ENCODE results near the gene SH3BP5. TPM values are rescaled to one million over a fixed set of nuclear protein-coding genes. Genes with fewer than 3 reads are reported as not detected.
A peak's percentile ranks its signal among the peaks of the same experiment; 100 is the strongest.

Gene SH3BP5
- total RNA-seq, 5 donors from 2014 or later (not counting 1 experiment from before 2014, with no cell fraction given): 25.0 to 66.7 (median 41.7) TPM

- Mint-ChIP-seq H3K4me3 (peak overlapping the region; percentile 88 to 93 (median 91)), H3K36me3 (peaks cover 2% of the 10 kb centered on the region), H3K9me3 (no peaks in the 10 kb centered on the region), H3K27ac (peak overlapping the region; percentile 92 to 93), H3K27me3 (no peaks in the 10 kb centered on the region), H3K4me1 (peaks cover 40 to 51% (median 42%) of the 10 kb centered on the region in 3 donors)
- ChIA-PET POLR2A (interaction anchor here (0.5 to 2.1 kb wide), 12 partner anchors 10 to 1061 kb away, joined by 3 to 5 read pairs (median 4); no protein-coding TSS in a partner anchor), CTCF (interaction anchor here (0.6 to 6.4 kb wide), 17 partner anchors 11 to 1058 kb away, joined by 3 to 82 read pairs (median 4); partner anchors contain the start of genes DPH3 (in 1 of the 2), OXNAD1 (in 1 of the 2), RBSN (in 1 of the 2) and SH3BP5 (in 1 of the 2))
- WGBS (ENCODE audit: insufficient coverage): under 1% methylated on average over 17 of the region's 30 CpGs
- DNase-seq (peak in 24 of 35 experiments; percentile 2 to 71 (median 14)), ATAC-seq (replicated peaks in 1 of 4) (peak in 1 of 4 experiments; percentile 9)
- H3K9me3 ChIP-seq: no peaks in the 10 kb centered on the region
- peaks cover 0 to 7% of the 10 kb centered on the region in 2 donors for H3K36me3 ChIP-seq (ENCODE audit: control insufficient read depth in 2 of 2, extremely low read depth in 1 of 2, insufficient read depth in 1 of 2, low read length in 1 of 2)
- H3K4me1 ChIP-seq (ENCODE audit: control insufficient read depth in 1 of 2, extremely low read depth in 1 of 2, insufficient read depth in 2 of 2, low read length in 2 of 2): peaks cover 19 to 20% of the 10 kb centered on the region in 2 experiments
- H3K4me3 ChIP-seq (ENCODE audit: control insufficient read depth in 1 of 2, extremely low read depth in 1 of 2, low read length in 1 of 2): peak overlapping the region; percentile 86 to 87
- no peaks in the 10 kb centered on the region for H3K27me3 ChIP-seq (replicated peaks in 1 of 2; ENCODE audit: control insufficient read depth in 2 of 2, extremely low read depth in 1 of 2, insufficient read depth in 2 of 2, low read length in 1 of 2)
- H3K27ac ChIP-seq (ENCODE audit: low read length): peak overlapping the region; percentile 71
Measured at GRCh38 chr3:15206662-15207576, 125.5 kb downstream of the SH3BP5 start.

GRCh38 chr3:15205934-15206661 lies 126.3 kb downstream of the SH3BP5 start, which contains the start of gene CAPN7:
TSS of gene CAPN7 (plus strand) at chr3:15206246. CDS start at chr3:15206496, 250 bp downstream.
- WGBS (ENCODE audit: insufficient coverage): under 1% methylated on average over 91 of the region's 92 CpGs
- Mint-ChIP-seq H3K4me3 (peak within 1 kb of the TSS; percentile 88 to 93 (median 91)), H3K36me3 (peaks cover 2% of the 10 kb centered on the region), H3K9me3 (no peaks in the 10 kb centered on the region), H3K4me1 (peaks cover 34 to 45% (median 38%) of the 10 kb centered on the region in 3 donors), H3K27me3 (no peaks in the 10 kb centered on the region), H3K27ac (peak within 1 kb of the TSS; percentile 93)
- peak within 1 kb of the TSS; percentile 86 to 87 for H3K4me3 ChIP-seq (ENCODE audit: control insufficient read depth in 1 of 2, extremely low read depth in 1 of 2, low read length in 1 of 2)
- H3K27ac ChIP-seq (ENCODE audit: low read length): peak within 1 kb of the TSS; percentile 80
- peaks cover 0 to 6% of the 10 kb centered on the region in 2 donors for H3K36me3 ChIP-seq (ENCODE audit: control insufficient read depth in 2 of 2, extremely low read depth in 1 of 2, insufficient read depth in 1 of 2, low read length in 1 of 2)
- H3K27me3 ChIP-seq (replicated peaks in 1 of 2; ENCODE audit: control insufficient read depth in 2 of 2, extremely low read depth in 1 of 2, insufficient read depth in 2 of 2, low read length in 1 of 2): no peaks in the 10 kb centered on the region
- ATAC-seq (replicated peaks in 1 of 4): peak; percentile 90 to 96 (median 93)
- CTCF ChIA-PET: interaction anchor here in 1 of 2 donors (0.8 to 6.4 kb wide), 18 partner anchors 11 to 1059 kb away, joined by 3 to 82 read pairs (median 4); partner anchors contain the start of genes DPH3, EAF1, METTL6 and OXNAD1
- H3K9me3 ChIP-seq: no peaks in the 10 kb centered on the region
- DNase-seq: peak; percentile 85 to 98 (median 91)
- POLR2A ChIA-PET: interaction anchor here (0.6 to 2.1 kb wide), 13 partner anchors 11 to 1171 kb away, joined by 3 to 5 read pairs (median 3); partner anchors contain the start of genes CCDC174 (in 1 of the 2) and RBSN (in 1 of the 2)
- H3K4me1 ChIP-seq (ENCODE audit: control insufficient read depth in 1 of 2, extremely low read depth in 1 of 2, insufficient read depth in 2 of 2, low read length in 2 of 2): peaks cover 17 to 20% of the 10 kb centered on the region in 2 experiments

GRCh38 chr3:15205482-15205933 lies 126.9 kb downstream of the SH3BP5 start:
- no CpG with 5 or more reads among the region's 3 CpGs for WGBS (ENCODE audit: insufficient coverage)
- POLR2A ChIA-PET: interaction anchor here (0.5 to 2.1 kb wide), 14 partner anchors 12 to 1172 kb away, joined by 3 to 5 read pairs (median 3); partner anchors contain the start of genes CCDC174 (in 1 of the 2) and RBSN (in 1 of the 2)
- Histone ChIP-seq H3K4me1 (ENCODE audit: control insufficient read depth in 1 of 2, extremely low read depth in 1 of 2, insufficient read depth in 2 of 2, low read length in 2 of 2) (peaks cover 17 to 20% of the 10 kb centered on the region in 2 experiments), H3K9me3 (no peaks in the 10 kb centered on the region), H3K27ac (ENCODE audit: low read length) (peak overlapping the region; percentile 80), H3K36me3 (ENCODE audit: control insufficient read depth in 2 of 2, extremely low read depth in 1 of 2, insufficient read depth in 1 of 2, low read length in 1 of 2) (peaks cover 0 to 3% of the 10 kb centered on the region in 2 donors), H3K27me3 (replicated peaks in 1 of 2; ENCODE audit: control insufficient read depth in 2 of 2, extremely low read depth in 1 of 2, insufficient read depth in 2 of 2, low read length in 1 of 2) (no peaks in the 10 kb centered on the region), H3K4me3 (ENCODE audit: control insufficient read depth in 1 of 2, extremely low read depth in 1 of 2, low read length in 1 of 2) (peak overlapping the region; percentile 68 to 87)
- Mint-ChIP-seq H3K27me3 (no peaks in the 10 kb centered on the region), H3K27ac (peak overlapping the region; percentile 90 to 93), H3K9me3 (no peaks in the 10 kb centered on the region), H3K4me1 (peaks cover 31 to 42% (median 34%) of the 10 kb centered on the region in 3 donors), H3K4me3 (peak overlapping the region; percentile 79 to 91 (median 84)), H3K36me3 (no peaks in the 10 kb centered on the region)
- ATAC-seq (replicated peaks in 1 of 4): no peak
- CTCF ChIA-PET: interaction anchor here in 1 of 2 donors (0.5 to 6.4 kb wide), 17 partner anchors 12 to 1059 kb away, joined by 3 to 82 read pairs (median 4); partner anchors contain the start of genes DPH3, EAF1, METTL6 and OXNAD1
- no peak for DNase-seq

Other genes with a start within 250 kb of the SH3BP5 start
- gene RBSN, start 233.4 kb downstream of the SH3BP5 start, total RNA-seq: 10 to 100 TPM; 24.7 to 42.7 (median 34.4) TPM
- gene CAPN7, start 126.3 kb downstream of the SH3BP5 start, total RNA-seq: 10 to 100 TPM; 62.2 to 82.5 (median 74.6) TPM
- gene METTL6, start 95.0 kb upstream of the SH3BP5 start, total RNA-seq: 10 to 100 TPM in 4 of 5 donors, 1 to 10 TPM in 1; 8.1 to 19.9 (median 14.7) TPM
- 10 to 100 TPM; 17.9 to 29.7 (median 22.8) TPM for gene EAF1, start 95.0 kb upstream of the SH3BP5 start, total RNA-seq
- 10 to 100 TPM in 2 of 5 donors, 1 to 10 TPM in 3; 5.1 to 11.4 (median 7.2) TPM for gene COLQ, start 189.1 kb upstream of the SH3BP5 start, total RNA-seq

Measured in T-cell (primary cell).